Ovary (tissue), 9 donors: ENCODE measurements around the gene ITPR1. TPM values are rescaled to one million over a fixed set of nuclear protein-coding genes. Genes with fewer than 3 reads are reported as not detected.

Experiments used
- DNase-seq, 5 donors: peaks; one replicate each; pipeline ENCODE4 v3.0.0-alpha.2; 2019 to 2020
- H3K27ac ChIP-seq, 2 donors: fragments of 200-600 bp; one replicate each; pipeline versions ENCODE4 v1.5.1 to v1.8.0; 2019 to 2022
- H3K27me3 ChIP-seq: fragments of 200-600 bp; one replicate; pipeline ENCODE4 v1.8.0; 2022
- H3K36me3 ChIP-seq: fragments of 200-600 bp; sonication (generic); one replicate; pipeline ENCODE4 v1.5.1; 2019
- H3K4me1 ChIP-seq: one replicate; pipeline ENCODE4 v1.8.1; 2013; ENCODE audit warnings: mild to moderate bottlenecking, moderate library complexity; ENCODE audit not compliant: insufficient read depth
- H3K4me3 ChIP-seq: fragments of 200-600 bp; sonication (generic); one replicate; pipeline ENCODE4 v1.5.1; 2017
- H3K9me3 ChIP-seq, 2 donors: fragments of 200-600 bp in 1 of 2; sonication (generic) in 1 of 2; one replicate each; pipeline versions ENCODE4 v1.5.1 to v1.8.1; 2013 to 2019; ENCODE audit warnings: mild to moderate bottlenecking in 1 of 2, moderate library complexity in 1 of 2
- CTCF ChIP-seq, 3 donors: fragments of 450-650 bp in 2 of 3; fragments of 200-600 bp in 1 of 3; IDR thresholded peaks; one replicate each; pipeline versions ENCODE4 v1.5.1 to v1.8.0; 2016 to 2022; ENCODE audit warnings: antibody characterized with exemption in 3 of 3, mild to moderate bottlenecking in 1 of 3
- EP300 ChIP-seq: sonication (generic); formaldehyde crosslinking; IDR thresholded peaks from one replicate; pipeline ENCODE4 v1.6.1; 2017; ENCODE audit warnings: antibody characterized with exemption
- POLR2A ChIP-seq: fragments of 450-650 bp; IDR thresholded peaks from one replicate; pipeline ENCODE4 v1.6.1; 2017; ENCODE audit warnings: antibody characterized with exemption, mild to moderate bottlenecking, moderate library complexity
- WGBS, 3 donors: extraction: QIAGEN DNeasy Blood & Tissue Kit in 1 of 3; methylation state at CpG; one replicate each; pipeline versions ENCODE4 v1.1.5 to v1.1.7; 2013 to 2017; 5-methylcytosine and 5-hydroxymethylcytosine counted together
- intact Hi-C, 4 donors: fragments of 100-400 bp; cut with DNase I; formaldehyde crosslinking; loops; one replicate each; pipeline versions ENCODE4 v1.11.0 to v1.15.1; 2022 to 2023
- polyA plus RNA-seq, 2 donors: library from polyadenylated mRNA; stranded (reverse); fragments of 200-250 nt in 1 of 2; fragments of 350-450 nt in 1 of 2; fragmentation: Illumina TruSeq in 1 of 2; extraction: RNeasy Lipid Tissue Mini Kit (QIAGEN cat#74804) in 1 of 2; gene quantifications; one replicate each; pipeline ENCODE4 v1.2.3, GENCODE V29; 2013 to 2014
- total RNA-seq, 7 donors: library from RNA; depleted of rRNA in 2 of 7; stranded (reverse); fragments of >200 nt in 2 of 7; fragmentation: NEBNext Ultra II Directional in 3 of 7; extraction: Animal tissue kit (Norgen Biotek cat#: 25700) in 3 of 7; gene quantifications; one replicate each; pipeline versions ENCODE4 v1.1.0 to v1.2.4, GENCODE V29; 2016 to 2023
- donor health status: DM: no; HTN: no; CAD: no; lungs with moderate emphysema.
- donor health status: DM: no; HTN: no; CAD: no.
- donor health status: Bipolar disorder and iron deficiency.
- donor health status: DM: yes; HTN: yes; CAD: no.
- donor health status: DM: no; HTN: no; CAD: no.
- donor health status: DM: yes; HTN: yes; CAD: no.

ITPR1 gene
- total and polyA plus RNA-seq, 9 donors = 59.5 to 313 (median 144) TPM

- H3K9me3 ChIP-seq = no peaks in the 10 kb centered on the region
- intact Hi-C loops = loop anchor here in 1 of 4 donors (10.0 kb wide), 1 partner anchor 167 kb away; no protein-coding TSS in a partner anchor
- WGBS, 3 donors = 94 to 99% (median 98%) methylated on average over 13 of the region's 13 CpGs
- no peak for DNase-seq
- no peak for TF ChIP-seq EP300
- TF ChIP-seq CTCF (IDR thresholded peaks at IDR 0.05) = no peak
- TF ChIP-seq POLR2A = no peak
- no peaks in the 10 kb centered on the region for H3K36me3 ChIP-seq
- no peaks in the 10 kb centered on the region for H3K27me3 ChIP-seq
- H3K4me1 ChIP-seq = no peaks in the 10 kb centered on the region
- no peak overlapping the region for H3K27ac ChIP-seq
- no peak overlapping the region for H3K4me3 ChIP-seq
Observed at GRCh38 chr3:4818164-4818563, 325.0 kb downstream of the ITPR1 start.

- Histone ChIP-seq H3K36me3 (no peaks in the 10 kb centered on the region), H3K9me3 (no peaks in the 10 kb centered on the region), H3K27ac (no peak overlapping the region), H3K4me3 (no peak overlapping the region), H3K4me1 (no peaks in the 10 kb centered on the region), H3K27me3 (no peaks in the 10 kb centered on the region)
- 95 to 98% (median 95%) methylated on average over 12 of the region's 12 CpGs for WGBS, 3 donors
- intact Hi-C loops = loop anchor here in 1 of 4 donors (10.0 kb wide), 1 partner anchor 166 kb away; no protein-coding TSS in a partner anchor
- TF ChIP-seq CTCF (IDR thresholded peaks at IDR 0.05) (no peak), EP300 (no peak), POLR2A (no peak)
- DNase-seq = no peak
Observed at GRCh38 chr3:4818986-4819693, 326.0 kb downstream of the ITPR1 start.

- 60 to 76% (median 62%) methylated on average over 3 of the region's 3 CpGs for WGBS, 3 donors
- H3K4me3 ChIP-seq = no peak overlapping the region
- TF ChIP-seq CTCF (IDR thresholded peaks at IDR 0.05) = no peak
- TF ChIP-seq EP300 = no peak
- no peak for TF ChIP-seq POLR2A
- no peak overlapping the region for H3K27ac ChIP-seq
- intact Hi-C loops = loop anchor here in 1 of 4 donors (10.0 kb wide), 1 partner anchor 165 kb away; no protein-coding TSS in a partner anchor
- no peaks in the 10 kb centered on the region for H3K9me3 ChIP-seq
- H3K36me3 ChIP-seq = no peaks in the 10 kb centered on the region
- H3K27me3 ChIP-seq = no peaks in the 10 kb centered on the region
- H3K4me1 ChIP-seq = no peaks in the 10 kb centered on the region
- DNase-seq = no peak
Observed at GRCh38 chr3:4819746-4820145, 326.6 kb downstream of the ITPR1 start.

- TF ChIP-seq EP300 = no peak
- no peak for TF ChIP-seq CTCF (IDR thresholded peaks at IDR 0.05)
- no peak for TF ChIP-seq POLR2A
- Histone ChIP-seq H3K27me3 (no peaks in the 10 kb centered on the region), H3K27ac (no peak overlapping the region), H3K36me3 (no peaks in the 10 kb centered on the region), H3K4me3 (no peak overlapping the region), H3K4me1 (no peaks in the 10 kb centered on the region), H3K9me3 (no peaks in the 10 kb centered on the region)
- 94 to 96% (median 95%) methylated on average over 15 to 17 of the region's 17 CpGs for WGBS, 3 donors
- intact Hi-C loops = no loop called here
- no peak for DNase-seq
Observed at GRCh38 chr3:4820296-4821121, 327.4 kb downstream of the ITPR1 start.
